Body of pancreas (tissue), 4 donors: ENCODE data around the gene OR52K2.

Experiments
- CTCF ChIP-seq, 7 experiments: fragments of 450-650 bp in 4 of 7; fragments of 200-600 bp in 3 of 7; sonication (generic) in 3 of 7; IDR thresholded peaks; one replicate each; pipeline ENCODE4 v1.5.1; 2016 to 2019; ENCODE audit warnings: antibody characterized with exemption in 7 of 7
- POLR2A ChIP-seq, 3 donors: fragments of 450-650 bp; IDR thresholded peaks; one replicate each; pipeline ENCODE4 v1.6.1; 2016; ENCODE audit warnings: antibody characterized with exemption in 3 of 3, mild to moderate bottlenecking in 2 of 3

GRCh38 chr11:4482445-4482844 lies 33.4 kb downstream of the OR52K2 start, which contains the start of gene OR52K1:
- TF ChIP-seq POLR2A (IDR thresholded peaks at IDR 0.05), result no peak
- TF ChIP-seq CTCF (IDR thresholded peaks at IDR 0.05), result no peak
